Measurements from ENCODE around the gene WBP11. TPM values are rescaled to one million over a fixed set of nuclear protein-coding genes. Genes with fewer than 3 reads are reported as not detected.

The WBP11 gene
- total and polyA plus RNA-seq, 2 of the 13 experiments (the other 11 are each of a cell fraction or from before 2014, with no cell fraction given): 7.6 to 31.0 TPM

DNA sequence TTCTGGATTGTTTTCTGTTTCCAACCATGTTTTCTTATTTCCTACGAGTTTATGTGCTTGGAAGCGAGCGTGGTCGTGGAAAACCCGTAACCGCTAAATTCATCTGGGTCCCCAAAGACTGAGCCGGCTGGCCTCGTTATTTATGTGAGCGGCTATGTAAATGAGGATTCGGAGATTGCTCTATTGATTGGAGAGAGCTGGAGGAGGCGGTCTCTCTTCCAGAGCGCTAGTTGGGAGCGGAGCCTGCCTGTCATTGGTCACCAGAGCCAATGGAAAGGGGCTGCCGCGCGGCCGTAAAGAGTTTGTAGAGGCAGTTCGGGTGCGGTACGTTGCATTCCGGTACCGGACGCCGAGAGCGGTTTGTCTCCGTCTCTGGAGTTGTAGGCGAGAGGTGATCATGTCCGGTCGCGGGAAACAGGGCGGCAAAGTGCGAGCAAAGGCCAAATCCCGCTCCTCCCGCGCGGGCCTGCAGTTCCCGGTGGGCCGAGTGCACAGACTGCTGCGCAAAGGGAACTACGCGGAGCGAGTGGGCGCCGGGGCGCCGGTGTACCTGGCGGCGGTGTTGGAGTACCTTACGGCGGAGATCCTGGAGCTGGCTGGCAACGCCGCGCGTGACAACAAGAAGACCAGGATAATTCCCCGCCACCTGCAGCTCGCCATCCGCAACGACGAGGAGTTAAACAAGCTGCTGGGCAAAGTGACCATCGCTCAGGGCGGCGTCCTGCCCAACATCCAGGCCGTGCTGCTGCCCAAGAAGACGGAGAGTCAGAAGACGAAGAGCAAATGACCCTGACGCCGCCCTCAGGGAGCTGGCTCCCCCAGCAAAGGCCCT lies 29.0 kb downstream of the WBP11 start (continued):
- TF ChIP-seq U2AF2 (IDR thresholded peaks at IDR 0.05; ENCODE audit: low read depth, low read length): no peak
- TF ChIP-seq ZSCAN31 (CRISPR knock-in tag; IDR thresholded peaks at IDR 0.05; ENCODE audit: low read depth): peak; percentile 35; the same call in 1 of the 2 replicates
- peak; percentile 93 for TF ChIP-seq NAIF1 (CRISPR knock-in tag; IDR thresholded peaks at IDR 0.05; ENCODE audit: borderline replicate concordance)
- peak; percentile 55; the same call in 1 of the 2 replicates for TF ChIP-seq SP4 (CRISPR knock-in tag; IDR thresholded peaks at IDR 0.05)
- TF ChIP-seq, protein P1, sequence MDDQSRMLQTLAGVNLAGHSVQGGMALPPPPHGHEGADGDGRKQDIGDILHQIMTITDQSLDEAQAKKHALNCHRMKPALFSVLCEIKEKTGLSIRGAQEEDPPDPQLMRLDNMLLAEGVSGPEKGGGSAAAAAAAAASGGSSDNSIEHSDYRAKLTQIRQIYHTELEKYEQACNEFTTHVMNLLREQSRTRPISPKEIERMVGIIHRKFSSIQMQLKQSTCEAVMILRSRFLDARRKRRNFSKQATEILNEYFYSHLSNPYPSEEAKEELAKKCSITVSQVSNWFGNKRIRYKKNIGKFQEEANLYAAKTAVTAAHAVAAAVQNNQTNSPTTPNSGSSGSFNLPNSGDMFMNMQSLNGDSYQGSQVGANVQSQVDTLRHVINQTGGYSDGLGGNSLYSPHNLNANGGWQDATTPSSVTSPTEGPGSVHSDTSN (CRISPR knock-in tag; IDR thresholded peaks at IDR 0.05; ENCODE audit: borderline replicate concordance): peak; percentile 74; the same call in 1 of the 2 replicates
- peak; percentile 96 for TF ChIP-seq NFYB (CRISPR knock-in tag; IDR thresholded peaks at IDR 0.05)
- no peak for TF ChIP-seq CREB1 (IDR thresholded peaks at IDR 0.05)
- peak; percentile 41; the same call in 1 of the 2 replicates for TF ChIP-seq CREB1 (CRISPR knock-in tag; IDR thresholded peaks at IDR 0.05)
- TF ChIP-seq POLR2A (IDR thresholded peaks at IDR 0.05; ENCODE audit: insufficient read depth in 1 of 2, low read depth in 2 of 2, low read length in 2 of 2): peak; percentile 86 to 90
- TF ChIP-seq SP2 (CRISPR knock-in tag; IDR thresholded peaks at IDR 0.05): peak; percentile 92
- TF ChIP-seq FOXC1 (CRISPR knock-in tag; IDR thresholded peaks at IDR 0.05; ENCODE audit: borderline replicate concordance): 0 out of 2 replicates have a peak, but pooled peaks have one; percentile 28
- no peak for TF ChIP-seq LCORL (IDR thresholded peaks at IDR 0.05)
- TF ChIP-seq LCORL (CRISPR knock-in tag; IDR thresholded peaks at IDR 0.05): peak; percentile 22; the same call in 1 of the 2 replicates
- TF ChIP-seq, protein P2, sequence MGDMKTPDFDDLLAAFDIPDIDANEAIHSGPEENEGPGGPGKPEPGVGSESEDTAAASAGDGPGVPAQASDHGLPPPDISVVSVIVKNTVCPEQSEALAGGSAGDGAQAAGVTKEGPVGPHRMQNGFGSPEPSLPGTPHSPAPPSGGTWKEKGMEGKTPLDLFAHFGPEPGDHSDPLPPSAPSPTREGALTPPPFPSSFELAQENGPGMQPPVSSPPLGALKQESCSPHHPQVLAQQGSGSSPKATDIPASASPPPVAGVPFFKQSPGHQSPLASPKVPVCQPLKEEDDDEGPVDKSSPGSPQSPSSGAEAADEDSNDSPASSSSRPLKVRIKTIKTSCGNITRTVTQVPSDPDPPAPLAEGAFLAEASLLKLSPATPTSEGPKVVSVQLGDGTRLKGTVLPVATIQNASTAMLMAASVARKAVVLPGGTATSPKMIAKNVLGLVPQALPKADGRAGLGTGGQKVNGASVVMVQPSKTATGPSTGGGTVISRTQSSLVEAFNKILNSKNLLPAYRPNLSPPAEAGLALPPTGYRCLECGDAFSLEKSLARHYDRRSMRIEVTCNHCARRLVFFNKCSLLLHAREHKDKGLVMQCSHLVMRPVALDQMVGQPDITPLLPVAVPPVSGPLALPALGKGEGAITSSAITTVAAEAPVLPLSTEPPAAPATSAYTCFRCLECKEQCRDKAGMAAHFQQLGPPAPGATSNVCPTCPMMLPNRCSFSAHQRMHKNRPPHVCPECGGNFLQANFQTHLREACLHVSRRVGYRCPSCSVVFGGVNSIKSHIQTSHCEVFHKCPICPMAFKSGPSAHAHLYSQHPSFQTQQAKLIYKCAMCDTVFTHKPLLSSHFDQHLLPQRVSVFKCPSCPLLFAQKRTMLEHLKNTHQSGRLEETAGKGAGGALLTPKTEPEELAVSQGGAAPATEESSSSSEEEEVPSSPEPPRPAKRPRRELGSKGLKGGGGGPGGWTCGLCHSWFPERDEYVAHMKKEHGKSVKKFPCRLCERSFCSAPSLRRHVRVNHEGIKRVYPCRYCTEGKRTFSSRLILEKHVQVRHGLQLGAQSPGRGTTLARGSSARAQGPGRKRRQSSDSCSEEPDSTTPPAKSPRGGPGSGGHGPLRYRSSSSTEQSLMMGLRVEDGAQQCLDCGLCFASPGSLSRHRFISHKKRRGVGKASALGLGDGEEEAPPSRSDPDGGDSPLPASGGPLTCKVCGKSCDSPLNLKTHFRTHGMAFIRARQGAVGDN (CRISPR knock-in tag; IDR thresholded peaks at IDR 0.05): peak; percentile 61
- TF ChIP-seq ZNF878 (CRISPR knock-in tag; IDR thresholded peaks at IDR 0.05): peak; percentile 45; the same call in 1 of the 2 replicates
- peak; percentile 47; the same call in 1 of the 2 replicates for TF ChIP-seq ZKSCAN1 (IDR thresholded peaks at IDR 0.05; ENCODE audit: low read length)
- TF ChIP-seq ARNT2 (CRISPR knock-in tag; IDR thresholded peaks at IDR 0.05; ENCODE audit: low read depth): no peak
- TF ChIP-seq, protein P3, sequence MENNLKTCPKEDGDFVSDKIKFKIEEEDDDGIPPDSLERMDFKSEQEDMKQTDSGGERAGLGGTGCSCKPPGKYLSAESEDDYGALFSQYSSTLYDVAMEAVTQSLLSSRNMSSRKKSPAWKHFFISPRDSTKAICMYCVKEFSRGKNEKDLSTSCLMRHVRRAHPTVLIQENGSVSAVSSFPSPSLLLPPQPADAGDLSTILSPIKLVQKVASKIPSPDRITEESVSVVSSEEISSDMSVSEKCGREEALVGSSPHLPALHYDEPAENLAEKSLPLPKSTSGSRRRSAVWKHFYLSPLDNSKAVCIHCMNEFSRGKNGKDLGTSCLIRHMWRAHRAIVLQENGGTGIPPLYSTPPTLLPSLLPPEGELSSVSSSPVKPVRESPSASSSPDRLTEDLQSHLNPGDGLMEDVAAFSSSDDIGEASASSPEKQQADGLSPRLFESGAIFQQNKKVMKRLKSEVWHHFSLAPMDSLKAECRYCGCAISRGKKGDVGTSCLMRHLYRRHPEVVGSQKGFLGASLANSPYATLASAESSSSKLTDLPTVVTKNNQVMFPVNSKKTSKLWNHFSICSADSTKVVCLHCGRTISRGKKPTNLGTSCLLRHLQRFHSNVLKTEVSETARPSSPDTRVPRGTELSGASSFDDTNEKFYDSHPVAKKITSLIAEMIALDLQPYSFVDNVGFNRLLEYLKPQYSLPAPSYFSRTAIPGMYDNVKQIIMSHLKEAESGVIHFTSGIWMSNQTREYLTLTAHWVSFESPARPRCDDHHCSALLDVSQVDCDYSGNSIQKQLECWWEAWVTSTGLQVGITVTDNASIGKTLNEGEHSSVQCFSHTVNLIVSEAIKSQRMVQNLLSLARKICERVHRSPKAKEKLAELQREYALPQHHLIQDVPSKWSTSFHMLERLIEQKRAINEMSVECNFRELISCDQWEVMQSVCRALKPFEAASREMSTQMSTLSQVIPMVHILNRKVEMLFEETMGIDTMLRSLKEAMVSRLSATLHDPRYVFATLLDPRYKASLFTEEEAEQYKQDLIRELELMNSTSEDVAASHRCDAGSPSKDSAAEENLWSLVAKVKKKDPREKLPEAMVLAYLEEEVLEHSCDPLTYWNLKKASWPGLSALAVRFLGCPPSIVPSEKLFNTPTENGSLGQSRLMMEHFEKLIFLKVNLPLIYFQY (CRISPR knock-in tag; IDR thresholded peaks at IDR 0.05; ENCODE audit: borderline replicate concordance): no peak
- TF ChIP-seq ZNF383 (CRISPR knock-in tag; IDR thresholded peaks at IDR 0.05; ENCODE audit: borderline replicate concordance): no peak
